ENCODE data around the gene HOXA4.

Gene HOXA4

DNA sequence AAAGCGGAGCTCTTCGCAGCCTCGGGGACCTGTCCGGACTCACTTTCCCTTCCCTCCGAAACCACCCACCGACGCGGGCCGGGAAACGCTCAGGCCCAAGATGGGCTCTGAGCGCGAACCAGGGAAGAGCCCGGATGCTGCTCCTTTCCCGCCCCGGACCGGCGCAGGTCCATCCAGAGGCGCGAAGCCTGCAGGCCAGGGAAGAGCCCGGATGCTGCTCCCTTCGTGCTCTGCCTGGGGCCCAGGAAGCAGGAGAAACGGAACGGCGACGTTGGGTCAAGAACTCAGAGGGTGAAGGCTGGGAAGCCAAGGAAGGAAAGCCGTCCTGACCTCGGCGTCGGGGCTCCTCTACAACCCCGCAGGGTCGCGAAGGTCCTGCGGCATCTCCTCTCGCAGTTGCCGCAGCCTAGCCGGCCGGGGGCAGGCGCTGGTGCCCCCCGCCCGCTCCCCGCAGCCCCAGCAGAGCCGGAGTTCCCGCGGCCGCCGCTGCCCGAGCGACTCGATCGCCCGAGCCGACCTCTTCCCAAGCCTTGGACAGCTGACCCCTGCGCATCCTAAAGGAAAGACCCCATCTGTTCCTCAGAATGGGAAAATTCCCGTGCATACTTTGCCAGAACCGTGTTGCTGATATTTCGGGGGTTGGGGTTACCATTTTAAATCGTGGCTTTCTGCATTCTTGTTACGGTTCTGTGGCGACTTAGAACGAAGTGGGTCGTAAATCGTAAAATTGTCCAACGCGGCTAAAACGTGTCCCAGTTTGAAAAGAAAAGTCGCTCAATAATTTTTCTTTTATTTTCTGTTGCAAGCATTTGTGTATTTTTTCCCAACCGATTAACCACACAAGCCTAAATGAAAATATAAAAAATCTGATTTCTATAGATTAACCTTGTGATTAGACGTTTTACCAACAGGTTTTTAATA, 42.3 kb downstream of the HOXA4 start:
- no peak for DNase-seq

DNA sequence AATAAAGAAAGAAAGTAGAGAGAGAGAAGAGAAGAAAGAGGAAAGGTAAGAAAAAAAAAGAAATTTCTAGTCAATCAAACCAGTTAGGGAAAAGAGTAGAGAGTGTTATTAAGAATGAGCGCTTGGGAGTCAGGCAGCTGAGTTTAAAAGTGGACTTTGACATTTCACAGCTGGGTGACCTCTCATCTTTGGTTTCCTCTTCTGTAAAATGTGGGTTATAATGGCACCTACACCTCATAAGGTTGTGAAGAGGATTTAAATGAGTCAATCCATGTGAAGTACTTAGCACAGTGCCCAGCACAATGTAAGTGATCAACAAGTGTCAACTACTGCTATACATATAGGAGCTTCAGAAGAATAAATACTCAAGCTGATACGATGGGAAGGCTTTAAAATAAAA, 46.9 kb downstream of the HOXA4 start:
- no peak for DNase-seq

DNA sequence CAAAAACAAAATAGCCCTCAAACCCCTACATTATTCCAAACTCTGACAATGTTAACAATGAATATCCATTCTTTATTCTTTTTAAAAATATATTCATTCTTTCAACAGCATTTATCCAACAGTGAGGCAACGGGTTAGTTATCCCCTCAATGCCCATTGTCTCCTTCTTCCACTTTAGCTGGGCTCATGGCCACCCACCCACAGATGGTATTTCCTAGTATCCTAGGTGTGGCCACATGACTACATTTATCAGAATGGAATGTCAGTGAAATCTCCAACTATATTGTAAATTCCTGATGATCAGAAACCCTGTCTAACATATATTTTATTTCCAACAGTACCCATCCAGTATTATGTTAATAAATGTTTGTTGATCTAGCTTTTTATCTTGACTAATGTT, 48.4 kb downstream of the HOXA4 start:
- no peak for DNase-seq

DNA sequence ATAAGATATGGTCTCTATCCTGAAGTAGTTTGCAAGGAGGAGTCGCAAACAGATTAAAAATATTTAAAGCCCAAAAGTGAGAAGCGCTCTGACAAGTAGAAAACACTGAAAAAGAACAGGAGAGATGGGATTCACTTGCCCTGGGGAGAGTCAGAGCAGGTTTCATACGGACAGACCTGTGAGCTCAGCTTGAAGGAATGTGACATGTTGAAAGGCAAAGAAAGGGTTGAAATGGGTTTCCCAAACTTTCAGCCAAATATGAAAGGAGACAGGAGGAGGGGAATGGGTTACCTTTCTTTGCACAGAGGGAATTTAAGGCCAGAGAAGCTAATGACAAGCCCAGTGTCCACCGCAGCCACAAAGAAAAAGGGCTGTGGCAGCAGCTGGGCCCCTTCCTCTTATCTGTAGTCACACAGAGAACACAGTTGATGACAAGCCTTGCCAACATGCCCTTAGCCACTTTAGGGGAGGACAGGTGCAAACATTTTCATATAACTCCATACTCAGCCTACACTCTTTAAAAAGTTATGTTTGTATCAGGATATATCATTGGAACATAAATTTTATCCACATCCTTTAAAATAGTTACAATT, 49.6 kb downstream of the HOXA4 start:
- no peak for DNase-seq

DNA sequence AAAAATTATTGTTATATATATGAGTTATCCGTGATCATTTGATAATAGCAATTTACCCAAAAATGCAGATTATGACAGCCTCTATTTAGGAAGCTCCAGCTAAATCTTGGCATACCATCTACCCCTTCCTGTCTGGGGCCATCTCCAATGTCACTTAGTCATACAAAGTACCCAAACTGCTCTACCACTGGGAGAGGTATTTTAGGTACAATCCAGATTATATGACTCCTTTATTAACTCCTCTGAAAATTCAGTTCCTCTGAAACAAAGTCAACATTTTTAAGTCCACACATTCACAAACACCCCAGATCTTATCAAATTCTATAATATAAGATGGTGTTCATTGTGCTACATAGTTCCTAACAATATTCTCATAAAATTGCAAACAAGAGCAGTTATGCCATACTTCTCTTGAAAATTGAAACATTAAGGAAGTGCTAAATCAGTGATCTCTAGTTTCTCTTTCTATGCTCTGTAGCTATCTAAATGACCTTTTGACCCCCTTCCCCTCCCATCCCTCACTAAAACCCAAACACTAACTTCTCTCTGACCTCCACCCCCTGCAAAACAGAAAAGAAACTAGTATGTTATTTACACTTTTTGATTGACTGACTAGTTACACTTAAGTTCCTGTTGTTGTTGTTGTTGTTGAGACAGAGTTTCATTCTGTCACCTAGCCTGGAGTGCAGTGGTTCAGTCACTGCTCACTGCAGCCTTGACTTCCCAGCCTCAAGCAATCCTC, 51.2 kb downstream of the HOXA4 start:
- no peak for DNase-seq

DNA sequence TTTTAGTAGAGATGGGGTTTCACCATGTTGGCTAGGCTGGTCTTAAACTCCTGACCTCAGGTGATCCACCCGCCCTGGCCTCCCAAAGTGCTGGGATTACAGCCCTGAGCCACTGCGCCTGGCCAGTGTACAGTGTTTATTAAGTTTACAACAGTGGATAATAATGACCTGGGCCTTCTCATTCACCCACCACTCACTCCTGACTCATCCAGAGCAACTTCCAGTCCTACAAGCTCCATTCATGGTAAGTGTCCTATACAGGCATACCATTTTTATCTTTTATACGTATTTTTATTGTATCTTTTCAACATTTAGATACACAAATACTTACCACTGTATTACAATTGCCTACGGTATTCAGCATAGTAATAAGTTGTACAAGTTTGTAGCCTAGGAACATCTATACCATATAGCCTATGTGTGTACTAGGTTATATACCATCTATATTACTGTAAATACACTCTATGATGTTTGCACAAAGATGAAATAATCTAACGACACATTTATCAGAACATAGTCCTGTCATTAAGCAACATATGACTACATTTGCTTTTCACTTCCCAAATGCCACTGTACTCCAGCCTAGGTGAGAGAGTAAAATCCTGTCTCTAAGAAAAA, 51.8 kb downstream of the HOXA4 start:
- DNase-seq = no peak
